GM21723 (cell line): ENCODE data around the gene TBCB.
"Not testable (repeated sequence)": the region's sequence is repeated elsewhere in the genome, so short reads cannot be mapped to it uniquely, and the experiment has no call there.

Experiments
- ATAC-seq: cut with Tn5 transposase; IDR thresholded peaks from one replicate; pipeline ENCODE4 v1.9.1; 2021; ENCODE audit warnings: mild to moderate bottlenecking, moderate library complexity; ENCODE audit not compliant: unreplicated experiment

Gene TBCB

GRCh38 chr19:36169084-36169760 lies 54.0 kb downstream of the TBCB start:
- no peak for ATAC-seq

GRCh38 chr19:36172852-36173251 lies 57.6 kb downstream of the TBCB start:
- no peak for ATAC-seq

- ATAC-seq, result not testable (repeated sequence)
These were observed 58.6 kb downstream of the TBCB start for GRCh38 chr19:36173846-36174245.
